ENCODE measurements around the gene HCN1.
"Not testable (repeated sequence)": the region's sequence is repeated elsewhere in the genome, so short reads cannot be mapped to it uniquely, and the experiment has no call there.

Gene HCN1

DNA sequence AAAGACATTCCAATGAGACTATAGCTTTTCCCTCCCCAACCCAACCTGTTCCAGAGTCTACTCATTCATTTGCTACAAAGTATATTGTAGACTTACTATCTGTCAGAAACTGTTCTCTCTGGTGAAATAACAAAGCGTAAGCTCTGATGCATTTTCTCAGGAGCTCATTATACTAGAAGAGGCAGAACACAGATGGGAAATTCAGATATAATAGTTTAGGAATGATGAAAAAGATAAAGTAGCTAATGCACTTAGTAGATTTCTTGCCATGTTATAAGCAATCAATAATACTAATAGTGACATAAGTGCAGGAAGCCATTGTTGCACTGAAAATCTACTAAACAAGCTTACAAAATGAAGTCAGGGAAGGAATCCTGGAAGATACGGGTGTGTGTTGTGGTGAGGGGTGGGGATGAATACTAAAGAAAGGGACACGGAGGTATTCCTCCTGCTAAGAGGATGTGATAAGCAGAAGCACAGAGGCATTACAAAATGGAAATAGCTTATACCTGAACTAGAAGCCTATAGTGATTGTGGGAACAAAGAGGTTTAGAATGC lies 78.2 kb downstream of the HCN1 start:
- DNase-seq (ENCODE audit: low read depth), result no peak

DNA sequence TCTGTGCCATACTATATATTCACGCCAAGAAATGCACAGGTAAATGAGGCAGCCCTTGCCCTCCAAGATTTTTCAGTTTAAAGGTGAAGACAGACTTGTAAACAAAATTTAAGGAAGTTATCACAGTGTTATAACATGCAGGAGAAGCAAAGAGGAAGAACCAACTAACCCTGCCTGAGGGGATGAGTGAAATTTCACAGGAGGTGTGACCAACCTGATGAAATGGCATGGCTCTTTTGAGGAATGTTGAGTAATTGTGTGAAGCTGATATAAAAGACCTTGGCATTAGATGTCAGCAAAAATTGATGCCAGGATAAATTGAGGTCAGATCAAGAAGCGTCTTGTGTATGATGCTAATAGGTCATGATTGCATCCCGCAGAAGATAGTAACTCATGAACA lies 86.5 kb downstream of the HCN1 start:
- DNase-seq (ENCODE audit: low read depth), result no peak

DNA sequence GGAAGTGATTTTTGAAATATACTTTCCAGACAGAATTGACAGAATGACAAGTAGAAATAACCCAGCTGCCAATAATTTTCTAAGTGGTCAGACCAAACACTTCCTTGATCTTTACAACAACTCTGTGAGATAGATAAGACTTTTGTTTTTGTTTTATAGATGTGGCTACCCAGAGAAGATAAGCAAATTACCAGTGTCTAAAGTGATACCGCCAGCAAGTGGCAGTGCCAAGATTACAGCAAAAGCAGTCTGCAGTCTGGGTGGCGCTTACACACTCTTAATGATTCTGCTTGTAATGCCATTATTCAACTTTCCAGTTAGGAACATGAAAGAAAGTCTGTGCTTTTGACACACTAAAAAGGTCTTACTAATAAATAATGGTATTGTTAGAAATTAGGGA lies 92.1 kb downstream of the HCN1 start:
- no peak for DNase-seq (ENCODE audit: low read depth)

DNA sequence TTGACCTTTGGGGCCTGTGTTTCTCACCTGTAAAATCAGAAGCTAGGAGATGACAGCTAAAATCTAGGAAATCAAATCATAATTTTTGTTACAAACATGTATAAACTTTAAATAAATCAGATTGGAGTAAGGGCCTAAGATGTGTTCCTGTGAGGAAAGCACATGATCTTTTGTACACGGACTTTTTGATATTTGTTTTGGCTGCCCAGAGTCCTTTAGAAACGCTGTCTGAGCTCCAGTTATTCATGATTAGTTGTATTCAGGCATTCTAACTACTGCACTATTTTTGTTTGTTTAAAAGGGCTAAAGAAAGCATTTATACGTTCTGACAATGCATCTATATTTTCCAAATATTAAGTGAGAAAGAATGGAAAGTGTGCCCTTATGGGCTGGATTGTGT lies 94.8 kb downstream of the HCN1 start:
- DNase-seq (ENCODE audit: low read depth), result no peak

DNA sequence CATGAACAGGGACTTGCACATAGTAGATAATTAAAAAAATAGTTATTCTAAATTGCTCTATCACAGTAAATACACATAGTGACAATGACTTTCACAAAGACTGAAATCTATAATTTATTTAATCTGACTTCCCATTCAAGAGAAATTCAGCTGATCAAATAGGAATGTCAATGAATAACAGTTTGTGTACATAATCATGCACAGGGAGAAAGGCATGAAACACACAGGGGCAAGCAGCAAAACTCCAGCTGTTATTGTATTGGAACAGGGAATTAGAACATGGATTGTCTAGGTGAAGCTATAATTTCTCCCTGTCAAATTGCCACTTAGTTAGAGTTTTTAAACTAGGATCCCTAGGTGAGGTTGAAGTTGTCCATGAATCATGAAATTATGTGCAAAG lies 99.9 kb downstream of the HCN1 start:
- no peak for DNase-seq (ENCODE audit: low read depth)

DNA sequence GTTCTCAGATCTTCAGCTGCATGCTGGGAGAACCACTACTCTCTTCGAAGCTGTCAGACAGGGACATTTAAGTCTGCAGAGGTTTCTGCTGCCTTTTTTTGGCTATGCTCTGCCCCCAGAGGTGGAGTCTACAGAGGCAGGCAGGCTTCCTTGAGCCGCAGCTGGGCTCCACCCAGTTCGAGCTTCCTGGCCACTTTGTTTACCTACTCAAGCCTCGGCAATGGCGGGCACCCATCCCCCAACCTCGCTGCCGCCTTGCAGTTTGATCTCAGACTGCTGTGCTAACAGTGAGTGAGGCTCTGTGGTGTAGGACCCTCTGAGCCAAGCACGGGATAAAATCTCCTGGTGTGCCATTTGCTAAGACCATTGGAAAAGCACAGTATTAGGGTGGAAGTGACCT lies 110.2 kb downstream of the HCN1 start:
- not testable (repeated sequence) for DNase-seq (ENCODE audit: low read depth)

DNA sequence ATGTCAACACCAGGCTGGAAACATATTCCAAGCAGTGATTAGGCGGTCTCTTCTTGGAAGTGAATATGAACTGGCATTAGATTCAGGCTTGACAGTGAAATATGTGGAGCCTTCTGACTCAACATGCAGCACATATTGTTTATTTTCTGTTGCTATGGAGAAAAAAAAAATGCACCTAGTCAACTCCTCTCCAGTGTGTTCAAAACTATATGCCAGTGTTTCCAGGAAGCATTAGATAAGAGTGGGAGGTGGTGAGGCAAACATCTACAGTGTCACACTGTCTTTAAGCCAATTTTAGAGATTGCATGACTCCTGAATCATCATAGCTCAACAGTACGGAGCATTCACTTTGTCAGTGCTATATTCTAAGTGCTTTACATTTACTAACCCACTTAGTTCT lies 117.9 kb downstream of the HCN1 start:
- DNase-seq (ENCODE audit: low read depth), result no peak

DNA sequence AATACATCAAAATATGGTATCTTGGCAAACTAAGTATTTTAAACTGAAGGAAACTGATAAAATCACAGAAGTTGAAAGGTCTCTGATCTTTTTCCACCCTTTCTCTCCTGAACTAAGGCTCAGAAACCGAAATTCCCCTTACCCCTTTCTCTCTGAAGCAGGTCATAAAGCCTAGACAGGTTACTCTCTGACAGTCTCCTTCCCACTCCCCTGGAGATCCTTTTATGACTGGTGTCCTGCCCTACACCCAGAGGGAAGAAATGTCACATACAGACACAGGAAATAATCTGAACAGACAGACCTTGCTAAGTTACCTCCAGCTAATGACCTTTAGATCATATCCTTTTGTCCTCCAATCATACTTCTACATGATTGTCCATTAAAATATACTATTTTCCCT lies 127.4 kb downstream of the HCN1 start:
- no peak for DNase-seq (ENCODE audit: low read depth)

DNA sequence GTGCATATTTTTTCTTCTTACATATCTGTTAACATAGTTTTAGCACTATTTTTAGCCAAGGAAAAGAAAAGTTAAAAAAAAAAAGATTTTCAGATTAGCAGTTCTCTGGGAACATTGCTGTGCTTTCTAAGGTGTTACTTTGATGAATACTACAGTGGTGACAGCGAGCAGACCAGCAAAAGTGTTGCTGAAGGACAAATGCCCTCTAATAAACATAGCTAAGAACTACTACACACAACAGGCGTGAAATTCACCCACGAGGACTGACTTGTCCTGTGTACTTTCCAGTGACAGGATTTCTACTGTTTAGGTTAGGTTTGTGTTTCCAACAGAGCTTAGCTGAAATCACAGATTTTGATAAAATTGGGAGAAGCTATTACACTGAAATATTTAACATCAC lies 153.8 kb downstream of the HCN1 start:
- DNase-seq (ENCODE audit: low read depth), result no peak

DNA sequence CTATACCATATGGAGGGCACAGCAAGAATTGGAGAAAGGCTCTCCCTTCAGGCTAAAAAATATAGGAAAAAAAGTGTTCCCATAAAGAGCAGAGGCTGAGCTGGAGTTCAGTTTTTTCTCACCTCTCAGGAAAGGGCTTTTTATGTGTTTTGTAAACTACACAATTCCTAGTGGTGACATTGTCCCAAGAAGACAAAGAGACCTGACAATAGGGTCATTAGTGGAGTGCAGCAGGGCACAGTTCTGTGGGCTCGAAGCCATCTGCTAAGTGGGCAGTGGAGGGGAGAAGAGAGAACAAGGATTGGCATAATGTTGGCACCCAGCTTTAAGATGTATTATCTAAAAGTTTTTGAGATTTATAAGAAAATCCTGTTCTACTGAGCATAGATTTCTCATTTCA lies 162.5 kb downstream of the HCN1 start:
- no peak for DNase-seq (ENCODE audit: low read depth)

DNA sequence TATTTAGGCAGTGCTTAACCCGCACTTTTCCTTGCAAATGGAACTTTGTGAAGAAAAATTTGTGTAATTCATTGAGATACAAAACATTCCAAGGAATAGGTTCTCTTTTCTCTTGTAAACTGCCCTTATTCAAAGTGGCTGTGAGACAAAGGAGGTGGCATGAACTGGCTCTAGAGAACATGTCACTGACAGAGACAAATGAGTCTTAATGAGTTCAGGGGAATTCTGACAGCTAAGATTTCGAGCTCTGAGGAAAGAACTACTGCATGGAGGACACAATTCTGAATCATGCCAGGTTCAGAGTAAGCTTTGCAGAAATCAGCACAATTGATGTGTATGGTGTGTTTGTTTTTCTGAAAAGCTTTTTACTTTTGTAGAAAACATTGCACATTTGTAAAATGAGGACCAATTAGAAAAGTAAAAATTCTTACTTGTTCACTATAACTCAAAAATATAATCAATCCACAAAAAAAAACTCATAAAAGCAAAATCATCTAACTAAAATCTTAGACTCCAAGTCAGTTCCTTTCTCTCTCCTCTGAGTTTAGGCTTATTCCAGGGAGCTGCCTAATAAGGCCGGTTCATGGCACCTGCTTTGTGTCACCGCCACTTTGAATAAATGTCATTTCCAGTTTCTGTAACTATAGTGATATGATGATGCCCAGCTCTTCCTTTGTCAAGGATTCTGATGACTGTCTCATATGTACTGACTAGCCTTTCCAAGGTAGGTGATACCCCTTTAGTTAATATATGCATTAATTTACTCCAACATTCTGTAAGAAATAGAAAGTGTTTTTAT lies 163.2 kb downstream of the HCN1 start:
- no peak for DNase-seq (ENCODE audit: low read depth)

DNA sequence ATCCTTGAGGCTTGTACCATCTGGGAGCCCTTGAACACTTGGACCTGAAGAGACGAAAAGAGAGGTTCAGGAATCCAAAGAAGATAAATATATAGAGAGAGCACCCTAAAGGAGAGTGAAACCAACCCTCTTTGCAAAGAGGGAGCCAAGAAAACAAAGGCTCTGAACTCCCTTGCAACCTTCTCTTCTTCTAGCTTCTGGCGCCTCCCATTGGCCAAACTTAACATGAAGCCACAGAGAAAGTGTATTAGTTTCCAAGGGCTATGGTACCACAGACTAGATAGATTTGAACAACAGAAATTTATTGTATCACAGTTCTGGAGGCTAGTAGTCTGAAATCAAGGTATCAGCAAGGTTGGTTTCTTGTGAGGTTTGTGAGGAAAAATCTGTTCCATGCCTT lies 175.1 kb downstream of the HCN1 start:
- DNase-seq (ENCODE audit: low read depth), result no peak

DNA sequence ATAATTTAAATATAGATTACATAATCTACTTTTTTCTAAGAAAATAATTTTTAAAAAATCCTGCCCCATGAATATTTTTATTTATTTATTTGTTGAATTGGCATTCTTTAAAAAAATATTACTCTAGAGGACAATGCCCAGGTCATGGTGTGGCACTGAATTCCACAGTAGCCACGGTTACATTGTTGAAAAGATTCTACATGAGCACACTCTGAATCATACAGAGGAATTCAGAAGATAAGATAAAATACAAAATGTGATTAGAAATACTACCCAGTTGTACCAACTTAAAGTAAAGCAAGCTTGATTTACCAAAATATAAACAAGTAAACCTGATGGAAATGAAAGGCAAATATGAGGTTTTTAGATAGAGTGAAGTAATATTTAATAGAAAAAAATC lies 183.7 kb downstream of the HCN1 start:
- no peak for DNase-seq (ENCODE audit: low read depth)

DNA sequence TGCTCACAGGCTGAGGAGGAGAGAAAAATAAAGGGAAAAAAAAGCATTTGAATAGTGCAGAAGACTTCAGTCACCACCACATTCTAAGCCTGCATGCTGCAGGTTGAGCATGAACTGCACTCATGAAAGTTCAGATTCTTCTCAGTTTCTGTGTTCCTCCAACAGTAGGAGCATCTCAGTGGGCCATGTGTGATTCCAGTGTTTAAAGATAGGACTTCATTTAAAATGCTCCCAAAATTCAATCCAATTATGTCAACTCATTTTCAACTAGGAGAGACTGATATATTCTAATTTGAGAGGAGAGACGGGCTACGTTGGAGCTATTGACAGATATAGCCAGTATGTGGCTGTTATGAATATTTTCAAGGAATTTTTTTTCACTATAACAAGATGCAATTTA lies 186.8 kb downstream of the HCN1 start:
- no peak for DNase-seq (ENCODE audit: low read depth)

DNA sequence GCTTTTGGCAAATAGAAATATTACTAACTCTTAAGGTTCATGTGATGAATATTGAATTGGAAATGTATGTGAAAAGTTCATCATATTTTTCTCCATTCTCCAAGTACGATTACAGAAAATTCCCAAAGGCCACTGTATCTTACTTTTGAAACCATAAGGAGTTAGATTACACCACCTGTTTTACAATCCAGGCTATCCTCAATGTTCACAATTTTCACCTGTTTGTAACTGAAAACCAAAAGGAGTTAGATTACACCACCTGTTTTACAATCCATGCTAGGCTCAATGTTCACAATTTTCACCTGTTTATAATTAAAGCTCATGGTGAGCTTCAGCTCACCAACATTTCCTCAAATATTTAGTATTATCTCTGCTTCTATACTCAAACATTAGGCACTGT lies 188.0 kb downstream of the HCN1 start:
- DNase-seq (ENCODE audit: low read depth), result no peak

DNA sequence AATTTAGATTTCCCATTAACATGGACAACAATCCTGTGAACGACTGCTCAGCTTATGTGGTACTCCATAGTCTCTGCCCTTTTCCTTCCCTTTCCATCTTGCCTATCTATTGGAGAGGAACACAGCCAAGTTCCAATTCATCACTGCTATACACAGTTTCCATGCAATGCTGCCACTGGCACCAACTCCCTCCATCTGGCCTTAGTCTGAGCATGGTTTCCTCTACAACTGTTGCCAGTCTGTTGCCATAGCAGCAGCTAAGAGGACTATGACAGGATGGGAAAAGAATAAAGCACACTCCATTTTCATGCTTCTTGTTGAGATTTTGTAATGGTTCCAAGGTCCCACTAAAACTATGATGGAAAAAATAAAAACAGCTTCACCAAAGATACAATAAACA lies 189.0 kb downstream of the HCN1 start:
- no peak for DNase-seq (ENCODE audit: low read depth)

DNA sequence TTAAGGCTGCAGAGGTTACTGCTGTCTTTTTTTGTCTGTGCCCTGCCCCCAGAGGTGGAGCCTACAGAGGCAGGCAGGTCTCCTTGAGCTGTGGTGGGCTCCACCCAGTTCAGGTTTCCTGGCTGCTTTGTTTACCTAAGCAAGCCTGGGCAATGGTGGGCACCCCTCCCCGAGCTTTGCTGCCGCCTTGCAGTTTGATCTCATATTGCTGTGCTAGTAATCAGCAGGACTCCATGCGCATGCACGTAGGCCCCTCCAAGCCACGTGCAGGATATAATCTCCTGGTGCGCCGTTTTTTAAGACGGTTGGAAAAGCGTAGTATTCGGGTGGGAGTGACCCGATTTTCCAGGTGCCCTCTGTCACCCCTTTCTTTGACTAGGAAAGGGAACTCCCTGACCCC lies 197.2 kb downstream of the HCN1 start:
- DNase-seq (ENCODE audit: low read depth), result not testable (repeated sequence)

DNA sequence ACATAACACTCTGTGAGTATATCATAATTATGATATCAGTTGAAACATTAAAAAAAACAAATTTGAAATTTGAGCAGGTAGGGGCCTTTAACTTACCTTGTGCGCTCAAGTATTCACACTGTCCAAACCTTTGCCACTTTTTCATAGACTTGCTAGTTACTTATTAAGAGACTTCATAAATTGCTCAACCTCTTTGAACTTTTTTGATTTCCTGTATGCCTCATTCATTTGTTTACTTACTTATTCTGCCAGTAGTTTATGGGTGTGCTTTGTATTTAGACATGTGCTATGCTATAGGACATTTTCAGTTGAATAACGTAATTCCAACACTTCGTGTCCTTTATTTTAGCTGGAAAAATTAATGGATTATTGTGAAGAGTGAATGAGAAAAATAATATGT lies 204.8 kb downstream of the HCN1 start:
- DNase-seq (ENCODE audit: low read depth), result no peak

DNA sequence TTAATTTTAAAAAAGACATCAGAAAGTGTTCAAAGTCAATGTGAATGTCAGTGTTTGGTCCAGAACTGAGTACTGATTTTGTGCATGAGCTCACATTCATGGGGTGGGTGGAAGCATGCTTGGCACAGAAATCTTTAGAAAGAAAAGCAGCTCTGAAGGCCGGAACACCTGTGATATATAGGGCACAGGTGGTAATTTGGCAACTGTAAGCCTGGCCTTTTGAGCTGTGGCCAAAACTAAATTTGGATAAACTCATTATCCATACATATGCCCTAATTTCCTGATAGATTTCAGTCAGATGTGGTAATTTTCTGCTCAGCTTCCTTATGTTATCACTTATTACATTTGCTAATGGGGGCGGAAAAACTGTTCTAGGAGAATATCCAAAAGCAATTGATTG lies 211.4 kb downstream of the HCN1 start:
- DNase-seq (ENCODE audit: low read depth), result no peak

DNA sequence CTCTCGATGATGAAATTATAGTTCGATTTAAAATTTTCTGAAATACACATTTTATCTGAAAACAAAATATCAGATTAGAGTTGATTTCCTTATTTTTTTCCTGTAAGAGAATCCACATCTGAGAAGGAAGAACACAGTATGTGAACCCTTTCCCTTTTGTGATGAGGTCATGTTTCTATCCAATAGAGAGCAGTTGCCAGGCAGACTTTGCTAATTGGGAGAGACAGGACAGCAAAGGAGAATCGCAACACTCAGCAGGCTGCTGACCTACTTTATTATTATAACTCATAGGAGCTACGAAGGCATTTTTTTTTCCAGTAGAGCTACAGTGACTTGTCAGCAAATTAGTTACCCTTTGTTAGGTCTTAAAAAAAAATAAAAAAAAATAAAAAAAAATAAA lies 242.1 kb downstream of the HCN1 start:
- DNase-seq (ENCODE audit: low read depth), result no peak

DNA sequence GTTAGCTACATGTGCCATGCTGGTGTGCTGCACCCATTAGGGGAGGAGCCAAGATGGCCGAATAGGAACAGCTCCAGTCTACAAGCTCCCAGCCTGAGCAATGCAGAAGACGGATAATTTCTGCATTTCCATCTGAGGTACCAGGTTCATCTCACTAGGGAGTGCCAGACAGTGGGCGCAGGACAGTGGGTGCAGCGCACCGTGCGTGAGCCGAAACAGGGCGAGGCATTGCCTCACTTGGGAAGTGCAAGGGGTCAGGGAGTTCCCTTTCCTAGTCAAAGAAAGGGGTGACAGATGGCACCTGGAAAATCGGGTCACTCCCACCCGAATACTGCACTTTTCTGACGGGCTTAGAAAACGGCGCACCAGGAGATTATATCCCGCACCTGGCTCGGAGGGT lies 251.3 kb downstream of the HCN1 start:
- DNase-seq (ENCODE audit: low read depth), result not testable (repeated sequence)

DNA sequence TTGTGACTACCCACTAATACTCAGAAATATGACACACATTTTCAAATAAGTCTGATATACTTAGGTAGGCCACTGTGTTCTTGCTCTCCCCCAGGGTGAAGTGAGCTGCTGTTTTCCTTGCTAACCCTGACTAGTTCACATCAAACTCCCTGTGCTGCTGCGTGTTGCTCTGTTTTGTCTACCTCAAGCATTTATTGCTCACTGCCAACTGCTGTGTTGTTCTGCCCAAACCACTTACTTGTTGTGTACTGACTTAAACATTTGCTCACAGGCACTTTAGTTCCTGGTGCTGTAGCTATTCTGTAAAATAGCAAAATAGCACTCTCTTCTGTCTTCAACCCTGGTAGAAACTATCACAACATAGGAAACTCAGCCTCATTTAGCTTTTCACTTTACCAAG lies 255.7 kb downstream of the HCN1 start:
- DNase-seq (ENCODE audit: low read depth), result no peak

DNA sequence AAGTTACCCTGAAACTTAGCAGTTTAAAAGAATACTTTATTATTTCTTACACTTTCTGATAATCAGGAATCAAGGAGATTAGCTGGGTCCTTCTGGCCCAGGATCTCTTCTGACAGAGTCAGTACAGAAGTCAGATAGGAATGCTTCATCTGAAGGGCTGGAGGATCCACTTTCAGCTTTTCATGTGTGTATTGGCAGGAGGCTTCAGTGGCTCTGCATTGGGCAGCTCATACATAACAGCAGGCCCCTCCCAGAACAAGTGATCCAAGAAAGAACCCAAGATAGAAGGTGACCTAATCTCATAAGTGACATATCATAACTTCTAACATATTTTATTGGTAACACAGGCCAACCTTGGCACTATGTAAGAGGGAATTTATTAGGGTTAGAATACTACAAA lies 258.4 kb downstream of the HCN1 start:
- DNase-seq (ENCODE audit: low read depth), result no peak

DNA sequence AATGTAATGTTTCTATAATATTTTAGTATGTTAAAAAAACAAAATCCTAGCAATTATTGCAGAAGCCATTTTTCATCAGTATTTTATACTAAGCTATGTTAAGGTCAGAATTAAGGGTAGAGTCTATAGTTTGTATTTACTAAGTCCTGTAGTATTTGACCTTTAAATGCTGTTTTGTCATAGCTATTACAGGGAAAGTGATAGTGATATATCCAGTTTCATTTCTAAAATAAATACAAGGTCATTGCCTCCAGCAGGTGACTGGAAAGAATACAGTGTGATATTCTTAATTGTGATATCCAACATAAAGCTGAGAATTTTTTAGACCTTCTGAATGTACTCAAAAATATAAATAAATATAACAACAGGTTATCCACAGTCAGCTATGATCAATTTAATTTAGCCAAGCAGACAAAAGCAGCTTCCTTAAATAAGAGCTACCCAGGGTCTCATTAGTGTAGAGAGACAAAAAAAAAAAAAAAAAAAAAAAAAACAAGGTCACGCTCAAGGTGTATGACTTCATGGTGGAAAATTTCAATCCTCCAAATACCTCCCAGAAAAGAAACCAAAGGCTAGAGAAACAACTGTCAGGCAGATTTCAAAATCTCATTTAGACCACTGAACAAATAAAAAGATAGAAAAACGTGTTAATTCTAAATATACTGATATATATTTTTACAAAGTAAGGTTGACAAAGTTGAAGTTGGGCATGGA lies 278.7 kb downstream of the HCN1 start:
- DNase-seq (ENCODE audit: low read depth), result no peak
